B cell (primary cell): ENCODE measurements around the gene COL17A1. TPM values are rescaled to one million over a fixed set of nuclear protein-coding genes. Genes with fewer than 3 reads are reported as not detected.

Experiments used
- ATAC-seq: fragments of 200-7000 bp; cut with Tn5 transposase; one replicate; pipeline ENCODE4 v1.10.0; 2021; ENCODE audit warnings: low read depth, mild to moderate bottlenecking, moderate number of reproducible peaks, moderate library complexity
- CTCF ChIA-PET: fragments of 350-600 bp; sonication (Branson Sonifier 250); formaldehyde crosslinking; loops from one replicate; lab custom pipeline; 2021; ENCODE audit warnings: antibody characterized with exemption, inconsistent platforms; lab: Charles Lee
- POLR2A ChIA-PET: fragments of 350-600 bp; sonication (Branson Sonifier 250); formaldehyde crosslinking; loops from one replicate; lab custom pipeline; 2021; ENCODE audit warnings: antibody characterized with exemption; lab: Charles Lee
- DNase-seq: peaks from one replicate; pipeline ENCODE4 v3.0.0; 2013
- H2AFZ ChIP-seq: 2 replicates; pipeline ENCODE4 v1.6.1; 2012; ENCODE audit warnings: mild to moderate bottlenecking, low read depth, low read length; ENCODE audit not compliant: insufficient read depth, poor library complexity, severe bottlenecking
- H3K27ac ChIP-seq, 2 donors: 1 replicate in 1 of 2; 2 replicates in 1 of 2; pipeline ENCODE4 v1.5.1; 2012 to 2013; ENCODE audit warnings: low read length in 2 of 2, mild to moderate bottlenecking in 2 of 2, moderate library complexity in 1 of 2
- H3K27me3 ChIP-seq, 4 experiments: fragments of 200-600 bp in 1 of 4; sonication (generic) in 1 of 4; replicated peaks in 1 of 4; 1 replicate in 2 of 4; 2 replicates in 2 of 4; pipeline versions ENCODE4 v1.6.1 to v1.7.0; 2013 to 2016; ENCODE audit warnings: low read length in 3 of 4, mild to moderate bottlenecking in 2 of 4, mixed read lengths in 1 of 4, moderate library complexity in 1 of 4; ENCODE audit not compliant: insufficient read depth in 4 of 4, control insufficient read depth in 3 of 4; ENCODE audit errors: control extremely low read depth in 1 of 4
- H3K36me3 ChIP-seq, 2 experiments: replicated peaks in 1 of 2; 1 replicate in 1 of 2; 2 replicates in 1 of 2; pipeline versions ENCODE4 v1.6.1 to v1.7.1; 2013; ENCODE audit warnings: low read length in 1 of 2; ENCODE audit not compliant: insufficient read depth in 2 of 2, control insufficient read depth in 1 of 2; ENCODE audit errors: control extremely low read depth in 1 of 2, extremely low read depth in 1 of 2
- H3K4me1 ChIP-seq, 2 donors: fragments of 200-600 bp in 1 of 2; sonication (generic) in 1 of 2; 1 replicate in 1 of 2; 2 replicates in 1 of 2; pipeline versions ENCODE4 v1.5.1 to v1.6.1; 2013 to 2017; ENCODE audit warnings: low read length in 2 of 2; ENCODE audit not compliant: control insufficient read depth in 2 of 2, insufficient read depth in 2 of 2
- H3K4me2 ChIP-seq: replicated peaks from 2 replicates; pipeline ENCODE3; 2012; ENCODE audit warnings: mild to moderate bottlenecking, low read depth, low read length; ENCODE audit not compliant: poor library complexity, severe bottlenecking
- H3K4me3 ChIP-seq, 5 experiments: fragments of 200-600 bp in 1 of 5; sonication (generic) in 1 of 5; 1 replicate in 3 of 5; 2 replicates in 2 of 5; pipeline versions ENCODE4 v1.5.1 to v1.7.0; 2011 to 2016; ENCODE audit warnings: low read length in 4 of 5, mild to moderate bottlenecking in 4 of 5, low read depth in 2 of 5, control low read depth in 1 of 5, moderate library complexity in 1 of 5; ENCODE audit not compliant: insufficient read depth in 1 of 5; ENCODE audit errors: control extremely low read depth in 1 of 5, extremely low read depth in 1 of 5
- H3K79me2 ChIP-seq: fragments of 200-600 bp; sonication (generic); one replicate; pipeline ENCODE4 v1.6.0; 2016; ENCODE audit warnings: low read length; ENCODE audit not compliant: control insufficient read depth, insufficient read depth
- H3K9ac ChIP-seq: fragments of 200-600 bp; sonication (generic); 2 replicates; pipeline ENCODE4 v1.6.1; 2017; ENCODE audit warnings: mild to moderate bottlenecking, low read length, moderate library complexity
- H3K9me3 ChIP-seq, 3 donors: one replicate each; pipeline versions ENCODE4 v1.6.1 to v1.7.1; 2013; ENCODE audit warnings: low read length in 2 of 3; ENCODE audit not compliant: control insufficient read depth in 2 of 3, insufficient read depth in 1 of 3; ENCODE audit errors: control extremely low read depth in 1 of 3
- H4K20me1 ChIP-seq: 2 replicates; pipeline ENCODE4 v1.6.0; 2012; ENCODE audit warnings: mild to moderate bottlenecking, low read length; ENCODE audit not compliant: insufficient read depth, control insufficient read depth, poor library complexity, severe bottlenecking
- H3K27ac Mint-ChIP-seq: one replicate; pipeline ENCODE4 v1.8.0; 2021; ENCODE audit warnings: mixed read lengths
- H3K27me3 Mint-ChIP-seq: one replicate; pipeline ENCODE4 v1.8.0; 2021; ENCODE audit warnings: mixed read lengths
- H3K4me1 Mint-ChIP-seq: one replicate; pipeline ENCODE4 v1.8.0; 2021; ENCODE audit warnings: mixed read lengths
- H3K4me3 Mint-ChIP-seq: one replicate; pipeline ENCODE4 v1.8.0; 2021; ENCODE audit warnings: mixed read lengths
- H3K9me3 Mint-ChIP-seq: one replicate; pipeline ENCODE4 v1.8.0; 2022; ENCODE audit warnings: mixed read lengths; ENCODE audit not compliant: insufficient read depth
- EZH2 ChIP-seq: IDR thresholded peaks from 2 replicates; pipeline ENCODE4 v1.6.1; 2012; ENCODE audit warnings: borderline replicate concordance, low read depth, mild to moderate bottlenecking, moderate library complexity, low read length; ENCODE audit not compliant: insufficient read depth, poor library complexity, severe bottlenecking
- WGBS: methylation state at CpG from one replicate; pipeline ENCODE4 v1.1.5; 2013; ENCODE audit warnings: missing lambda C conversion rate; ENCODE audit not compliant: insufficient coverage; 5-methylcytosine and 5-hydroxymethylcytosine counted together
- intact Hi-C: fragments of 100-400 bp; cut with micrococcal nuclease; formaldehyde crosslinking; loops from one replicate; pipeline ENCODE4 v1.10.0; 2022
- polyA plus RNA-seq: library from polyadenylated mRNA; depleted of rRNA; stranded (reverse); fragments of >200 nt; gene quantifications from 2 replicates; pipeline ENCODE4 v1.2.3, GENCODE V29; 2012
- total RNA-seq, 2 donors: library from RNA; stranded (reverse); fragments of 120-200 nt in 1 of 2; gene quantifications; 1 replicate in 1 of 2; 2 replicates in 1 of 2; pipeline versions ENCODE4 v1.2.3 to v1.2.4, GENCODE V29; 2013 to 2022
- TF ChIP-seq, protein P1 (sequence below): fragments of 200-600 bp; IDR thresholded peaks from one replicate; pipeline ENCODE4 v1.8.0; 2022; ENCODE audit warnings: antibody characterized with exemption, mild to moderate bottlenecking

The COL17A1 gene
- total and polyA plus RNA-seq, 2 donors (not counting 1 experiment from before 2014, with no cell fraction given), result not detected

DNA sequence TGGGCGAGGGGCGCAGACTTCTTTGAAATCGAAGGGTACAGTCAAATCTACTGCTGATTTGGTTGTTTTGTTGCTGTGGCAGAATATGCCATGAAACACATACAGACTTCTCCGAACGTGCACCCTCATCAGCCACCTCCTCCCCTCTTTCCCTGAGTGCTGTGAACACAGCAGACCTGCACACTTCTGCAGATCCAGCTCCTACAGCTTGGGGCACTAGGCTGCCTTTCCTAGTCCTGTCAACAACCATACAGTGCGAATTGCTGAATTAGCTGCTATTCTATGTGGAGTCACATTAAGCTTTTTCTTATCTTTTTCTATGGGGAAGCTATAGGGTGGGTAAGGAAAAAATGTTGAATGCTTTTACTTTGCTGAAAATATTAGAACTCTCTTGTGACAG lies 57.5 kb downstream of the COL17A1 start:
- no peak overlapping the region for H3K27ac ChIP-seq
- H3K9me3 Mint-ChIP-seq, result no peaks in the 10 kb centered on the region
- H3K4me1 Mint-ChIP-seq, result no peaks in the 10 kb centered on the region
- DNase-seq, result no peak
- intact Hi-C loops, result no loop called here
- TF ChIP-seq, protein P1, sequence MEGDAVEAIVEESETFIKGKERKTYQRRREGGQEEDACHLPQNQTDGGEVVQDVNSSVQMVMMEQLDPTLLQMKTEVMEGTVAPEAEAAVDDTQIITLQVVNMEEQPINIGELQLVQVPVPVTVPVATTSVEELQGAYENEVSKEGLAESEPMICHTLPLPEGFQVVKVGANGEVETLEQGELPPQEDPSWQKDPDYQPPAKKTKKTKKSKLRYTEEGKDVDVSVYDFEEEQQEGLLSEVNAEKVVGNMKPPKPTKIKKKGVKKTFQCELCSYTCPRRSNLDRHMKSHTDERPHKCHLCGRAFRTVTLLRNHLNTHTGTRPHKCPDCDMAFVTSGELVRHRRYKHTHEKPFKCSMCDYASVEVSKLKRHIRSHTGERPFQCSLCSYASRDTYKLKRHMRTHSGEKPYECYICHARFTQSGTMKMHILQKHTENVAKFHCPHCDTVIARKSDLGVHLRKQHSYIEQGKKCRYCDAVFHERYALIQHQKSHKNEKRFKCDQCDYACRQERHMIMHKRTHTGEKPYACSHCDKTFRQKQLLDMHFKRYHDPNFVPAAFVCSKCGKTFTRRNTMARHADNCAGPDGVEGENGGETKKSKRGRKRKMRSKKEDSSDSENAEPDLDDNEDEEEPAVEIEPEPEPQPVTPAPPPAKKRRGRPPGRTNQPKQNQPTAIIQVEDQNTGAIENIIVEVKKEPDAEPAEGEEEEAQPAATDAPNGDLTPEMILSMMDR, result no peak
- no peak for TF ChIP-seq EZH2
- no peak overlapping the region for H3K4me3 ChIP-seq
- no peaks in the 10 kb centered on the region for H3K4me1 ChIP-seq
- no peak overlapping the region for H2AFZ ChIP-seq
- peak; percentile 31 for ATAC-seq
- H3K79me2 ChIP-seq, result no peaks in the 10 kb centered on the region
- H3K9ac ChIP-seq, result no peak overlapping the region
- H3K36me3 ChIP-seq, result peaks cover 8 to 34% of the 10 kb centered on the region in 2 experiments
- H4K20me1 ChIP-seq, result no peaks in the 10 kb centered on the region
- H3K27me3 ChIP-seq, result no peaks in the 10 kb centered on the region
- H3K27ac Mint-ChIP-seq, result no peak overlapping the region
- WGBS, result 100% methylated on average over 2 of the region's 6 CpGs
- H3K9me3 ChIP-seq, result no peaks in the 10 kb centered on the region
- ChIA-PET CTCF (interaction anchor here (0.7 to 1.5 kb wide), 5 partner anchors 10 to 247 kb away, joined by 3 to 4 read pairs (median 3); partner anchors contain the start of gene SFR1), POLR2A (no interaction called here)
- no peak overlapping the region for H3K4me2 ChIP-seq
- no peak overlapping the region for H3K4me3 Mint-ChIP-seq
- H3K27me3 Mint-ChIP-seq, result no peaks in the 10 kb centered on the region

DNA sequence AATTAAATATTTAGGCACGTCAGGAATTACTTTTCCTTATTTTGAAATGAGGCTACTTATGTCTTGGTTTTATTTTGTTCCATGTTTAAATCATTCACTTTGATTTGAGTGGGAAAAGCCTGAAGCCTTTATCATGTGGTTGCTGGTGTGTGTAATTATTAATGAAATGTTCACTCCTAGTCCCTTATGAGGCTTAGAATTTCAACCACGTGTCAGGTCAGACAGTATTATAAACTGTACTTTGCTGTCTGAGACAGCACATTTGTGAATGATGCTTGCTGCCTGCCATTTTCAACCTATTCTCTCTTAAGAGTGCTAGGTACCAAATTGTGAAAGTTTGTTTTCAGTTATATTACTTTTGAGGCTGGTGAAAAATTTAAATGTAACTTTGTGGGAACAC lies 58.9 kb downstream of the COL17A1 start:
- H3K9ac ChIP-seq, result no peak overlapping the region
- WGBS, result no CpG with 5 or more reads among the region's 2 CpGs

More for the DNA sequence above, 58.9 kb downstream of the COL17A1 start:
- no peaks in the 10 kb centered on the region for H3K9me3 ChIP-seq
- H3K4me1 Mint-ChIP-seq, result no peaks in the 10 kb centered on the region
- H3K27me3 Mint-ChIP-seq, result no peaks in the 10 kb centered on the region
- H3K27ac ChIP-seq, result no peak overlapping the region
- H3K9me3 Mint-ChIP-seq, result no peaks in the 10 kb centered on the region
- no peaks in the 10 kb centered on the region for H3K27me3 ChIP-seq
- H3K4me3 Mint-ChIP-seq, result no peak overlapping the region
- no peak overlapping the region for H3K4me3 ChIP-seq
- POLR2A ChIA-PET, result no interaction called here
- no peak overlapping the region for H3K27ac Mint-ChIP-seq
- H3K79me2 ChIP-seq, result no peaks in the 10 kb centered on the region
- no peaks in the 10 kb centered on the region for H3K4me1 ChIP-seq
- H3K4me2 ChIP-seq, result no peak overlapping the region
- CTCF ChIA-PET, result no interaction called here
- no peak overlapping the region for H2AFZ ChIP-seq
- H3K36me3 ChIP-seq, result peaks cover 12 to 46% of the 10 kb centered on the region in 2 experiments
- TF ChIP-seq EZH2, result no peak
- TF ChIP-seq, protein P1, result no peak
- ATAC-seq, result no peak
- DNase-seq, result no peak
- no peaks in the 10 kb centered on the region for H4K20me1 ChIP-seq
- intact Hi-C loops, result no loop called here
